LNCAP (cell line): ENCODE results near the gene FAM107B.

Source experiments
- CTCF ChIP-seq: fragments of 450-650 bp; IDR thresholded peaks from 2 replicates; pipeline ENCODE4 v1.5.1; 2017; ENCODE audit warnings: mild to moderate bottlenecking

FAM107B gene

DNA sequence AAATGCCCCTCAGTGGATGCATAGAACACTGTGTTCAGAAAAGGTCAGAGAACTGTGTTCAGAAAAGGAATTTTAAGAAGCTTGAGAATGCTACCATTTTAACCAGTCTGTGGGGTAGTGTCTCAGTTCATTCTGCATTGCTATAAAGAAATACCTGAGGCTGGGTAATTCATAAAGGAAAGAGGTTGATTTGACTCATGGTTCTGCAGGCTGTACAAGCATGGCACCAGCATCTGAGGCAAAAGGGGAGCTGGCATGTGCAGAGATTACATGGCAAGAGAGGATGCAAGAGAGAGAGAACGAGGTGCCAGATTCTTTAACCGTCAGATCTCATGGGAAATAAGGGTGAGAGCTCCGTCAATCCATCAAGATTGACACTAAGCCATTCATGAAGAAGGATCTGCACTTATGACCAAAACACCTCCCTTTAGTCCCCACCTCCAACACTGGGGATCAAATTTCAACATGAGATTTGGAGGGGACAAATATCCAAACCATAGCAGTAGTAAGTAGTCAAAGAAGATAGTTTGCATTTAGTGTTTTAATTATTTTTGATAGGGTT, 119.8 kb downstream of the FAM107B start:
- TF ChIP-seq CTCF, result no peak

DNA sequence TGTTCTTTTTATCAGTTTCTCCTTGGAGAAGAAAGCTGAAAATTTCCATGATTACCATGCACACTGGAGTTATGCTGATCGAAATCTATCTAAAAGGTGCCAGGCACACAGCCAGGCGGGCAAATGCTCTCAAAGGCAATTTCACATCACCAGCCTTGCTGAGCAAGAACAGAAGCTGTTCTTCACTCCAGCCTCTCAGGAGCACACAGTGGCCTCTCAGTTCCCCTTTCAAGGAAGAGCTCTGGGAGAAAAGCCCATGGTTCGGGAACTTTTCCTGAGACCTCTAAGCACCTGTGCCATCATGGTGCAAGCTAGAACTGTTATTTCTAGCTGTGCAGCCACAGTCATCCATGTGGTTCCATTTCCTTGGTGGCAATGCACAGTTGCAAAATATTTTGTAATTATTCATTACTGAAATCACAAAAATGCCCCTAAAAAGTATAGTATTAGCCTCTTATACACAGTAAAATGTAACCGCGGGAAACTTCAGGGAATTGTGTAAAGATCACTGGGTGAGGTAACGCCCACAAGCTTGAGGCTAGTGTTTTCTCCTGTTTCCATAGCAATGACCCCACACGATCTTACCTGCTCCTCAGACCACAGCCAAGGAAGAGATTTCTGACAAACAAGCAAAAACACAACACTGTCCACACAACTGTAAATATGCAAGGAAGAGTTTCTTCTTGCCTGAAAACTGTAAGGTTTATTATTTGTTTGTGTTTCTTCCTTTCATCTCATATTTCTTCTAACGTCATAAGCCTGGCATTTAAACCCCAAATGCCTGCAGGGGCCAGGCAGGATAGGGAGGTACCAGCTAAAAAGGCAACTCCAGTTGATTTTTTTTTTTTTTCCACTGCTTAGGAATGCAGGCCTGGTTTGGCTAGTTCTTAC, 121.2 kb downstream of the FAM107B start:
- no peak for TF ChIP-seq CTCF

- no peak for TF ChIP-seq CTCF
Measured at GRCh38 chr10:14652816-14653215, 121.9 kb downstream of the FAM107B start.

GRCh38 chr10:14652067-14652466, 122.6 kb downstream of the FAM107B start:
- TF ChIP-seq CTCF, result no peak

- TF ChIP-seq CTCF, result no peak
Measured at GRCh38 chr10:14649739-14650138, 125.0 kb downstream of the FAM107B start.

GRCh38 chr10:14648946-14649345, 125.8 kb downstream of the FAM107B start:
- no peak for TF ChIP-seq CTCF

GRCh38 chr10:14648005-14648765, 126.5 kb downstream of the FAM107B start:
- TF ChIP-seq CTCF, result no peak
